K562 (cell line): ENCODE measurements around the gene HLA-DQB1. TPM values are rescaled to one million over a fixed set of nuclear protein-coding genes. Genes with fewer than 3 reads are reported as not detected.

ENCODE experiments used
- ATAC-seq: fragments of 200-7000 bp; cut with Tn5 transposase; 3 replicates; pipeline ENCODE4 v1.9.1; 2020; ENCODE audit warnings: moderate library complexity
- BruUV-seq: library from RNA; stranded (reverse); fragments of 400-500 nt; replicated peaks from 2 replicates; lab custom pipeline; 2021; lab: Mats Ljungman, UMichigan
- CTCF ChIA-PET: fragments of 300-600 bp; formaldehyde crosslinking; extraction: SDS; loops from one replicate; lab custom pipeline; 2021; ENCODE audit warnings: low intra/inter-chr PET ratio; lab: Yijun Ruan, JAX
- POLR2A ChIA-PET: fragments of 300-600, 350-650 bp; sonication (Branson Sonifier 250); formaldehyde crosslinking; extraction: SDS; loops from one replicate; lab custom pipeline; 2021; ENCODE audit warnings: antibody characterized with exemption, inconsistent platforms; lab: Yijun Ruan, JAX
- DNase-seq, 4 experiments: peaks; one replicate each; pipeline versions ENCODE4 v3.0.0 to v3.0.0-alpha.2; 2011 to 2018; ENCODE audit warnings: low spot score in 3 of 4, mixed read lengths in 3 of 4; ENCODE audit errors: extremely low read depth in 1 of 4
- FAIRE-seq: peaks from 2 replicates; lab custom pipeline; 2011; peaks lifted over from hg19 to GRCh38; lab: Jason Lieb, UNC
- H2AFZ ChIP-seq: 2 replicates; pipeline ENCODE4 v1.6.0; 2011; ENCODE audit warnings: low read depth, low read length, control low read depth, inconsistent platforms
- H3K27ac ChIP-seq: fragments of 200-600 bp; 3 replicates; pipeline ENCODE4 v1.8.0; 2011; ENCODE audit warnings: low read depth, mild to moderate bottlenecking, control low read depth, inconsistent platforms, low read length, moderate library complexity, mixed read lengths; ENCODE audit errors: extremely low read depth
- H3K27me3 ChIP-seq, 2 experiments: fragments of 300-600 bp in 1 of 2; 2 replicates in 1 of 2; 3 replicates in 1 of 2; pipeline versions ENCODE4 v1.6.0 to v1.8.0; 2011; ENCODE audit warnings: inconsistent platforms in 2 of 2, low read length in 2 of 2, mild to moderate bottlenecking in 1 of 2, mixed read lengths in 1 of 2, moderate library complexity in 1 of 2; ENCODE audit not compliant: control insufficient read depth in 2 of 2, insufficient read depth in 2 of 2
- H3K36me3 ChIP-seq: fragments of 300-600 bp; 3 replicates; pipeline ENCODE4 v1.8.0; 2011; ENCODE audit warnings: mild to moderate bottlenecking, low read length, inconsistent platforms; ENCODE audit not compliant: control insufficient read depth, insufficient read depth
- H3K4me1 ChIP-seq, 2 experiments: fragments of 200-600 bp in 1 of 2; replicated peaks in 1 of 2; 2 replicates in 1 of 2; 3 replicates in 1 of 2; pipeline versions ENCODE4 v1.5.1 to v1.8.0; 2011; ENCODE audit warnings: inconsistent platforms in 2 of 2, low read length in 2 of 2, mild to moderate bottlenecking in 1 of 2, mixed read lengths in 1 of 2, moderate library complexity in 1 of 2; ENCODE audit not compliant: control insufficient read depth in 2 of 2, insufficient read depth in 2 of 2
- H3K4me2 ChIP-seq: 2 replicates; pipeline ENCODE4 v1.6.1; 2011; ENCODE audit warnings: low read length, control low read depth, inconsistent platforms, mixed read lengths; ENCODE audit not compliant: insufficient read depth
- H3K4me3 ChIP-seq: fragments of 200-600 bp; sonication (generic), shearing (Covaris generic); 2 replicates; pipeline ENCODE4 v1.5.1; 2016; ENCODE audit warnings: control low read depth, inconsistent platforms
- H3K79me2 ChIP-seq: fragments of 200-600 bp; 3 replicates; pipeline ENCODE4 v1.8.0; 2011; ENCODE audit warnings: low read length, inconsistent platforms; ENCODE audit not compliant: control insufficient read depth, insufficient read depth
- H3K9ac ChIP-seq, 2 experiments: 2 replicates each; pipeline versions ENCODE4 v1.6.0 to v1.6.1; 2011; ENCODE audit warnings: low read depth in 2 of 2, low read length in 2 of 2, control low read depth in 1 of 2, inconsistent platforms in 1 of 2, mild to moderate bottlenecking in 1 of 2, mixed read lengths in 1 of 2; ENCODE audit not compliant: insufficient read depth in 1 of 2
- H3K9me1 ChIP-seq: one replicate; pipeline ENCODE4 v1.6.0; 2011; ENCODE audit warnings: inconsistent platforms, mild to moderate bottlenecking, low read length, moderate library complexity; ENCODE audit not compliant: control insufficient read depth, insufficient read depth
- H3K9me3 ChIP-seq: replicated peaks from 2 replicates; pipeline ENCODE4 v1.5.1; 2011; ENCODE audit warnings: low read depth, low read length, inconsistent platforms; ENCODE audit not compliant: control insufficient read depth, insufficient read depth
- H4K20me1 ChIP-seq: replicated peaks from 2 replicates; pipeline ENCODE4 v1.6.1; 2011; ENCODE audit warnings: low read length, inconsistent platforms, mixed read lengths; ENCODE audit not compliant: control insufficient read depth, insufficient read depth
- KDM2B ChIP-seq: fragments of 250-450 bp; sonication (Bioruptor Pico); IDR thresholded peaks from 2 replicates; pipeline ENCODE4 v1.8.0; 2021; ENCODE audit warnings: mild to moderate bottlenecking, moderate library complexity
- KLF13 ChIP-seq: fragments of 450-650 bp; IDR thresholded peaks from 2 replicates; pipeline ENCODE4 v1.6.1; 2016; ENCODE audit warnings: missing genetic modification characterization, low read depth, mild to moderate bottlenecking, missing compliant biosample characterization, moderate library complexity, borderline replicate concordance
- NR2C1 ChIP-seq, 2 experiments: fragments of 450-650 bp; IDR thresholded peaks; 2 replicates each; pipeline ENCODE4 v1.6.1; 2017; ENCODE audit warnings: mild to moderate bottlenecking in 2 of 2, antibody characterized with exemption in 1 of 2, inconsistent platforms in 1 of 2, missing compliant biosample characterization in 1 of 2, missing genetic modification characterization in 1 of 2
- POLR2B ChIP-seq: fragments of 450-650 bp; IDR thresholded peaks from 2 replicates; pipeline ENCODE4 v1.6.1; 2018; ENCODE audit warnings: low read depth; ENCODE audit not compliant: partially characterized antibody
- SMARCE1 ChIP-seq: fragments of 450-650 bp; IDR thresholded peaks from 2 replicates; pipeline ENCODE4 v1.7.1; 2016; ENCODE audit warnings: mild to moderate bottlenecking
- SNRNP70 ChIP-seq: fragments of 200-400 bp; formaldehyde crosslinking; optimal IDR thresholded peaks from 2 replicates; pipeline ENCODE3; 2017; ENCODE audit warnings: low read depth, low read length
- ZNF444 ChIP-seq: fragments of 250-450 bp; sonication (Bioruptor Pico); IDR thresholded peaks from 2 replicates; pipeline ENCODE4 v1.4.0; 2020; ENCODE audit warnings: mild to moderate bottlenecking, moderate library complexity
- WGBS: fragments of 100-300 bp; shearing (Covaris generic); methylation state at CpG from one replicate; pipeline ENCODE4 v1.1.6; 2016; ENCODE audit warnings: low coverage, mixed read lengths; ENCODE audit not compliant: insufficient coverage; ENCODE audit errors: missing lambda C conversion rate; 5-methylcytosine and 5-hydroxymethylcytosine counted together
- in situ Hi-C: fragments of 300-500 bp; cut with MboI; formaldehyde crosslinking; loops from 4 replicates; pipeline ENCODE4 v1.15.0; 2018; ENCODE audit warnings: inconsistent platforms, mixed read lengths
- intact Hi-C: fragments of 100-400 bp; cut with micrococcal nuclease; formaldehyde crosslinking; loops from 2 replicates; pipeline ENCODE4 v1.14.2; 2022
- polyA plus RNA-seq, 8 experiments: library from polyadenylated mRNA; depleted of rRNA in 4 of 8; stranded (reverse) in 5 of 8; unstranded in 3 of 8; fragments of >200 nt; fragmentation: Nextera tagmentation in 2 of 8; fragmentation: Illumina TruSeq in 1 of 8; extraction: Ambion mirVana in 2 of 8; extraction: Trizol in 1 of 8; gene quantifications; 2 replicates each; pipeline versions ENCODE4 v1.2.1 to v1.2.3, GENCODE V29; 2011 to 2014; ENCODE audit warnings: inconsistent platforms in 1 of 8, missing spikeins in 1 of 8
- total RNA-seq, 7 experiments: library from RNA; depleted of rRNA in 6 of 7; stranded (reverse); fragments of >200 nt in 6 of 7; fragmentation: Illumina TruSeq in 2 of 7; extraction: Trizol in 2 of 7; gene quantifications; 2 replicates each; pipeline versions ENCODE4 v1.2.1 to v1.2.3, GENCODE V29; 2011 to 2021; ENCODE audit warnings: low replicate concordance in 1 of 7
- TF ChIP-seq, protein P1 (sequence below): fragments of 450-650 bp; IDR thresholded peaks from 2 replicates; pipeline ENCODE4 v1.6.1; 2018; ENCODE audit warnings: mild to moderate bottlenecking, low read depth; ENCODE audit not compliant: partially characterized antibody

HLA-DQB1 gene
- total and polyA plus RNA-seq, 9 of the 15 experiments (the other 6 are each of a cell fraction or from before 2014, with no cell fraction given): 0.29 TPM; not detected in 8

DNA sequence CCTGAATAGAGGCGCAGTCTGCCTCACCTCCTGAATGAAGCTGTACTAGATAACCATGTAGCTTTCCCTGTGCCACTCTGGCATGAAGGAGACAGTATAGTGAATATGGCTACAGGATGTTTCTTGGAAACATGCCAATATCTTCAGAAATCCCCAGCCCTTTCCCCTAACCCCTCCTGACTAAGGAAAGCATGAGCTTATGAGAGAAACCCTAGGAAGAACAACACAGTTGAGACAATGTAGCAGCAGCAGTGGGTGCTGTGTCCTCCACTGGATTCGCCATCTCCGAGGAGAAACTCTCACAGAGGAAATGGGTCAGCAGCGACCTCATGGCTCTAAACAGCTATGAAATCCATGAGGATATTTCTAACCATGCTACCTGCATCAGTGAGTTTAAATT is 22.6 kb downstream of the HLA-DQB1 start:
- no peaks in the 10 kb centered on the region for H3K4me1 ChIP-seq
- H3K4me2 ChIP-seq: no peak overlapping the region
- H3K27me3 ChIP-seq: no peaks in the 10 kb centered on the region
- WGBS: 0% methylated on average over 3 of the region's 4 CpGs
- no peaks in the 10 kb centered on the region for H3K36me3 ChIP-seq
- no peak for TF ChIP-seq POLR2B
- no peak for TF ChIP-seq SNRNP70
- TF ChIP-seq, all 486 proteins: peak for 0
- no TSS peak for BruUV-seq
- no peaks in the 10 kb centered on the region for H3K79me2 ChIP-seq
- no peaks in the 10 kb centered on the region for H3K9me3 ChIP-seq
- in situ Hi-C loops (no loop called here), intact Hi-C loops (no loop called here)
- ChIA-PET POLR2A (no interaction called here), CTCF (no interaction called here)
- DNase-seq (no peak), FAIRE-seq (no peak), ATAC-seq (no peak)
- H3K4me3 ChIP-seq: no peak overlapping the region
- no peaks in the 10 kb centered on the region for H3K9me1 ChIP-seq
- H4K20me1 ChIP-seq: no peaks in the 10 kb centered on the region
- H3K27ac ChIP-seq: no peak overlapping the region
- no peak overlapping the region for H3K9ac ChIP-seq
- H2AFZ ChIP-seq: no peak overlapping the region

DNA sequence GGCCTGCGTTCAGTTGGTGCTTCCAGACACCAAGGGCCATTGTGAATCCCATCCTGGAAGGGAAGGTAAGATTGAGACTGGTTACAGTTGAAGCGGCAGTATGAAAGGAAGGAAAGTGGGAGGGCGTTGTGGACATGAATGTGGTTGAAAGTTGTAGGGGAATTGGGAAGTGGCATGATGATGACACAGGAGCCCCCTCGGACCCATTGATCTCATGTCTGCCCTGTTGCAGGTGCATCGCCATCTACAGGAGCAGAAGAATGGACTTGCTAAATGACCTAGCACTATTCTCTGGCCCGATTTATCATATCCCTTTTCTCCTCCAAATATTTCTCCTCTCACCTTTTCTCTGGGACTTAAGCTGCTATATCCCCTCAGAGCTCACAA is 23.7 kb downstream of the HLA-DQB1 start:
- no peaks in the 10 kb centered on the region for H3K27me3 ChIP-seq
- H4K20me1 ChIP-seq: no peaks in the 10 kb centered on the region
- no peak overlapping the region for H3K9ac ChIP-seq
- 0% methylated on average over 1 of the region's 6 CpGs for WGBS
- DNase-seq (no peak), ATAC-seq (no peak), FAIRE-seq (no peak)
- no peak overlapping the region for H3K4me2 ChIP-seq
- H3K9me3 ChIP-seq: no peaks in the 10 kb centered on the region
- BruUV-seq: no TSS peak
- H3K4me3 ChIP-seq: no peak overlapping the region
- no peak overlapping the region for H3K27ac ChIP-seq
- in situ Hi-C loops (no loop called here), intact Hi-C loops (no loop called here)
- ChIA-PET POLR2A (no interaction called here), CTCF (no interaction called here)
- H2AFZ ChIP-seq: no peak overlapping the region
- no peaks in the 10 kb centered on the region for H3K9me1 ChIP-seq
- no peaks in the 10 kb centered on the region for H3K4me1 ChIP-seq
- no peaks in the 10 kb centered on the region for H3K36me3 ChIP-seq
- H3K79me2 ChIP-seq: no peaks in the 10 kb centered on the region
- TF ChIP-seq NR2C1 (IDR thresholded peaks at IDR 0.05) (no peak), NR2C1 (tag; IDR thresholded peaks at IDR 0.05) (no peak), SMARCE1 (no peak), KDM2B (no peak), KLF13 (tag) (no peak), ZNF444 (CRISPR knock-in tag) (no peak)
- TF ChIP-seq, protein P1, sequence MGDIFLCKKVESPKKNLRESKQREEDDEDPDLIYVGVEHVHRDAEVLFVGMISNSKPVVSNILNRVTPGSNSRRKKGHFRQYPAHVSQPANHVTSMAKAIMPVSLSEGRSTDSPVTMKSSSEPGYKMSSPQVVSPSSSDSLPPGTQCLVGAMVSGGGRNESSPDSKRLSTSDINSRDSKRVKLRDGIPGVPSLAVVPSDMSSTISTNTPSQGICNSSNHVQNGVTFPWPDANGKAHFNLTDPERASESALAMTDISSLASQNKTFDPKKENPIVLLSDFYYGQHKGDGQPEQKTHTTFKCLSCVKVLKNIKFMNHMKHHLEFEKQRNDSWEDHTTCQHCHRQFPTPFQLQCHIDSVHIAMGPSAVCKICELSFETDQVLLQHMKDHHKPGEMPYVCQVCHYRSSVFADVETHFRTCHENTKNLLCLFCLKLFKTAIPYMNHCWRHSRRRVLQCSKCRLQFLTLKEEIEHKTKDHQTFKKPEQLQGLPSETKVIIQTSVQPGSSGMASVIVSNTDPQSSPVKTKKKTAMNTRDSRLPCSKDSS: no peak
